Activated CD8-positive, alpha-beta T cell treated with anti-CD3 and anti-CD28 coated beads for 36 hours (primary cell): ENCODE results near the gene POLN. TPM values are rescaled to one million over a fixed set of nuclear protein-coding genes. Genes with fewer than 3 reads are reported as not detected.

ENCODE experiments used
- ATAC-seq: fragments of 200-7000 bp; cut with Tn5 transposase; one replicate; pipeline ENCODE4 v1.10.0; 2021; ENCODE audit warnings: mild to moderate bottlenecking, moderate library complexity
- CTCF ChIA-PET: fragments of 350-600 bp; sonication (Branson Sonifier 250); formaldehyde crosslinking; loops from one replicate; lab custom pipeline; 2021; ENCODE audit warnings: antibody characterized with exemption; lab: Charles Lee
- POLR2A ChIA-PET: fragments of 350-600 bp; sonication (Branson Sonifier 250); formaldehyde crosslinking; loops from one replicate; lab custom pipeline; 2021; ENCODE audit warnings: antibody characterized with exemption; lab: Charles Lee
- DNase-seq: peaks from one replicate; pipeline ENCODE4 v3.0.0-alpha.2; 2020
- H3K27ac Mint-ChIP-seq: one replicate; pipeline ENCODE4 v1.8.0; 2021; ENCODE audit warnings: mild to moderate bottlenecking, mixed read lengths
- H3K27me3 Mint-ChIP-seq: one replicate; pipeline ENCODE4 v1.8.0; 2021; ENCODE audit warnings: mixed read lengths
- H3K36me3 Mint-ChIP-seq: one replicate; pipeline ENCODE4 v1.8.0; 2021; ENCODE audit warnings: low read depth, mixed read lengths
- H3K4me1 Mint-ChIP-seq: one replicate; pipeline ENCODE4 v1.8.0; 2021; ENCODE audit warnings: low read depth, mixed read lengths
- H3K4me3 Mint-ChIP-seq: one replicate; pipeline ENCODE4 v1.8.0; 2021; ENCODE audit warnings: mild to moderate bottlenecking, moderate library complexity, mixed read lengths
- H3K9me3 Mint-ChIP-seq: one replicate; pipeline ENCODE4 v1.8.0; 2021; ENCODE audit warnings: mixed read lengths
- CTCF ChIP-seq: fragments of 200-600 bp; IDR thresholded peaks from one replicate; pipeline ENCODE4 v1.8.0; 2022; ENCODE audit warnings: antibody characterized with exemption, mild to moderate bottlenecking
- intact Hi-C: fragments of 100-400 bp; cut with micrococcal nuclease; formaldehyde crosslinking; loops from one replicate; pipeline ENCODE4 v1.10.0; 2022
- total RNA-seq, 2 experiments: library from RNA; stranded (reverse); gene quantifications; one replicate each; pipeline ENCODE4 v1.2.3, GENCODE V29; 2021

The POLN gene
- total RNA-seq, 2 experiments from 2014 or later = 2.1 to 2.9 TPM

GRCh38 chr4:2048831-2049230 is 193.1 kb downstream of the POLN start:
- Mint-ChIP-seq H3K4me1 (no peaks in the 10 kb centered on the region), H3K36me3 (no peaks in the 10 kb centered on the region), H3K9me3 (no peaks in the 10 kb centered on the region), H3K27me3 (peaks cover 22% of the 10 kb centered on the region), H3K4me3 (no peak overlapping the region), H3K27ac (no peak overlapping the region)
- intact Hi-C loops = no loop called here
- no peak for TF ChIP-seq CTCF
- ATAC-seq = no peak
- POLR2A ChIA-PET = no interaction called here
- no peak for DNase-seq
- CTCF ChIA-PET = interaction anchor here (2.0 kb wide), 1 partner anchor 171 kb away, joined by 5 read pairs; no protein-coding TSS in a partner anchor

GRCh38 chr4:2047781-2048581 is 193.9 kb downstream of the POLN start:
- no peak for ATAC-seq
- Mint-ChIP-seq H3K9me3 (no peaks in the 10 kb centered on the region), H3K27ac (no peak overlapping the region), H3K27me3 (peaks cover 22% of the 10 kb centered on the region), H3K4me3 (no peak overlapping the region), H3K4me1 (no peaks in the 10 kb centered on the region), H3K36me3 (no peaks in the 10 kb centered on the region)
- ChIA-PET POLR2A (no interaction called here), CTCF (interaction anchor here (2.0 kb wide), 1 partner anchor 172 kb away, joined by 5 read pairs; no protein-coding TSS in a partner anchor)
- DNase-seq = no peak
- intact Hi-C loops = no loop called here
- TF ChIP-seq CTCF = no peak

GRCh38 chr4:2047031-2047660 is 194.8 kb downstream of the POLN start:
- ChIA-PET CTCF (no interaction called here), POLR2A (interaction anchor here (1.2 kb wide), 1 partner anchor 39 kb away, joined by 3 read pairs; the partner anchor contains the start of gene NELFA)
- Mint-ChIP-seq H3K4me1 (no peaks in the 10 kb centered on the region), H3K9me3 (no peaks in the 10 kb centered on the region), H3K4me3 (no peak overlapping the region), H3K27me3 (peaks cover 21% of the 10 kb centered on the region), H3K36me3 (no peaks in the 10 kb centered on the region), H3K27ac (no peak overlapping the region)
- intact Hi-C loops = no loop called here
- no peak for TF ChIP-seq CTCF
- ATAC-seq (no peak), DNase-seq (no peak)

- peaks cover 19% of the 10 kb centered on the region for H3K27me3 Mint-ChIP-seq
- intact Hi-C loops = no loop called here
- no peak overlapping the region for H3K27ac Mint-ChIP-seq
- DNase-seq = no peak
- H3K4me3 Mint-ChIP-seq = no peak overlapping the region
- no peaks in the 10 kb centered on the region for H3K36me3 Mint-ChIP-seq
- H3K4me1 Mint-ChIP-seq = no peaks in the 10 kb centered on the region
- POLR2A ChIA-PET = interaction anchor here (1.2 kb wide), 1 partner anchor 38 kb away, joined by 3 read pairs; the partner anchor contains the start of gene NELFA
- no peak for TF ChIP-seq CTCF
- H3K9me3 Mint-ChIP-seq = no peaks in the 10 kb centered on the region
- CTCF ChIA-PET = no interaction called here
- no peak for ATAC-seq
Observed at GRCh38 chr4:2046031-2046961, 195.6 kb downstream of the POLN start.
